ENCODE data around the gene RNF103.

RNF103 gene

GRCh38 chr2:86617738-86618137, 5.9 kb downstream of the RNF103 start:
- Histone ChIP-seq H3K9ac (no peak overlapping the region), H3K4me3 (ENCODE audit: low read depth, low read length) (no peak overlapping the region), H3K36me3 (ENCODE audit: control insufficient read depth, insufficient read depth, low read length) (no peaks in the 10 kb centered on the region), H3K4me1 (no peaks in the 10 kb centered on the region), H3K27me3 (ENCODE audit: control insufficient read depth, insufficient read depth, low read length) (no peaks in the 10 kb centered on the region), H3K9me3 (ENCODE audit: control insufficient read depth, low read length) (no peaks in the 10 kb centered on the region), H2AFZ (no peak overlapping the region), H3K4me2 (ENCODE audit: low read length) (no peak overlapping the region), H3K79me2 (peaks cover 45% of the 10 kb centered on the region), H3K27ac (no peak overlapping the region)
- no peak for TF ChIP-seq CTCF (IDR thresholded peaks at IDR 0.05)

GRCh38 chr2:86617153-86617552, 6.5 kb downstream of the RNF103 start:
- Histone ChIP-seq H2AFZ (no peak overlapping the region), H3K79me2 (peaks cover 45% of the 10 kb centered on the region), H3K27me3 (ENCODE audit: control insufficient read depth, insufficient read depth, low read length) (no peaks in the 10 kb centered on the region), H3K4me2 (ENCODE audit: low read length) (no peak overlapping the region), H3K9ac (no peak overlapping the region), H3K4me1 (no peaks in the 10 kb centered on the region), H3K4me3 (ENCODE audit: low read depth, low read length) (no peak overlapping the region), H3K36me3 (ENCODE audit: control insufficient read depth, insufficient read depth, low read length) (no peaks in the 10 kb centered on the region), H3K27ac (no peak overlapping the region), H3K9me3 (ENCODE audit: control insufficient read depth, low read length) (no peaks in the 10 kb centered on the region)
- no peak for TF ChIP-seq CTCF (IDR thresholded peaks at IDR 0.05)

- TF ChIP-seq CTCF (IDR thresholded peaks at IDR 0.05) = no peak
- Histone ChIP-seq H3K4me2 (ENCODE audit: low read length) (no peak overlapping the region), H3K27me3 (ENCODE audit: control insufficient read depth, insufficient read depth, low read length) (no peaks in the 10 kb centered on the region), H3K9me3 (ENCODE audit: control insufficient read depth, low read length) (no peaks in the 10 kb centered on the region), H3K79me2 (peaks cover 45% of the 10 kb centered on the region), H3K36me3 (ENCODE audit: control insufficient read depth, insufficient read depth, low read length) (no peaks in the 10 kb centered on the region), H2AFZ (no peak overlapping the region), H3K9ac (no peak overlapping the region), H3K4me1 (no peaks in the 10 kb centered on the region), H3K27ac (no peak overlapping the region), H3K4me3 (ENCODE audit: low read depth, low read length) (no peak overlapping the region)
These were observed 7.2 kb downstream of the RNF103 start for GRCh38 chr2:86616502-86616901.

GRCh38 chr2:86615596-86615995, 8.1 kb downstream of the RNF103 start:
- H3K4me1 ChIP-seq = peaks cover 4% of the 10 kb centered on the region
- H3K27ac ChIP-seq = no peak overlapping the region
- no peak for TF ChIP-seq CTCF (IDR thresholded peaks at IDR 0.05)
- H3K36me3 ChIP-seq (ENCODE audit: control insufficient read depth, insufficient read depth, low read length) = no peaks in the 10 kb centered on the region
- H3K9me3 ChIP-seq (ENCODE audit: control insufficient read depth, low read length) = no peaks in the 10 kb centered on the region
- no peak overlapping the region for H3K4me2 ChIP-seq (ENCODE audit: low read length)
- H2AFZ ChIP-seq = no peak overlapping the region
- peaks cover 44% of the 10 kb centered on the region for H3K79me2 ChIP-seq
- H3K4me3 ChIP-seq (ENCODE audit: low read depth, low read length) = no peak overlapping the region
- H3K9ac ChIP-seq = no peak overlapping the region
- no peaks in the 10 kb centered on the region for H3K27me3 ChIP-seq (ENCODE audit: control insufficient read depth, insufficient read depth, low read length)

GRCh38 chr2:86613515-86613914, 10.2 kb downstream of the RNF103 start:
- Histone ChIP-seq H3K79me2 (peaks cover 31% of the 10 kb centered on the region), H3K27me3 (ENCODE audit: control insufficient read depth, insufficient read depth, low read length) (no peaks in the 10 kb centered on the region), H3K4me1 (peaks cover 4% of the 10 kb centered on the region)

More at GRCh38 chr2:86613515-86613914, 10.2 kb downstream of the RNF103 start:
- no peaks in the 10 kb centered on the region for H3K9me3 ChIP-seq (ENCODE audit: control insufficient read depth, low read length)
- no peak overlapping the region for H2AFZ ChIP-seq
- no peak for TF ChIP-seq CTCF (IDR thresholded peaks at IDR 0.05)
- no peak overlapping the region for H3K9ac ChIP-seq
- H3K27ac ChIP-seq = no peak overlapping the region
- no peak overlapping the region for H3K4me2 ChIP-seq (ENCODE audit: low read length)
- no peaks in the 10 kb centered on the region for H3K36me3 ChIP-seq (ENCODE audit: control insufficient read depth, insufficient read depth, low read length)
- H3K4me3 ChIP-seq (ENCODE audit: low read depth, low read length) = no peak overlapping the region
